Measurements from ENCODE around the gene INPP5E.

The INPP5E gene

GRCh38 chr9:136472640-136473353 is 33.2 kb upstream of the INPP5E start:
- no peak for DNase-seq

- DNase-seq, result no peak
These were observed 32.3 kb upstream of the INPP5E start for GRCh38 chr9:136471802-136472487.

GRCh38 chr9:136470792-136471469 is 31.3 kb upstream of the INPP5E start:
- no peak for DNase-seq

GRCh38 chr9:136470356-136470755 is 30.7 kb upstream of the INPP5E start:
- no peak for DNase-seq

GRCh38 chr9:136467766-136468165 is 28.1 kb upstream of the INPP5E start:
- no peak for DNase-seq

- DNase-seq, result no peak
These were observed 26.5 kb upstream of the INPP5E start for GRCh38 chr9:136466155-136466541.

GRCh38 chr9:136465500-136466154 is 26.0 kb upstream of the INPP5E start:
- no peak for DNase-seq

- DNase-seq, result no peak
These were observed 24.6 kb upstream of the INPP5E start for GRCh38 chr9:136464241-136464640.

GRCh38 chr9:136463578-136463977 is 23.9 kb upstream of the INPP5E start:
- no peak for DNase-seq

- no peak for DNase-seq
These were observed 23.0 kb upstream of the INPP5E start for GRCh38 chr9:136462664-136463063.

GRCh38 chr9:136460772-136461325 is 21.2 kb upstream of the INPP5E start:
- no peak for DNase-seq

- DNase-seq, result no peak
These were observed 19.8 kb upstream of the INPP5E start for GRCh38 chr9:136459425-136459824.

- DNase-seq, result no peak
These were observed 17.7 kb upstream of the INPP5E start for GRCh38 chr9:136457326-136457725.

- DNase-seq, result no peak
These were observed 16.6 kb upstream of the INPP5E start for GRCh38 chr9:136456258-136456657.

- no peak for DNase-seq
These were observed 15.7 kb upstream of the INPP5E start for GRCh38 chr9:136455043-136456002.

GRCh38 chr9:136454026-136454796 is 14.6 kb upstream of the INPP5E start:
- no peak for DNase-seq

GRCh38 chr9:136453326-136453725 is 13.7 kb upstream of the INPP5E start:
- DNase-seq, result no peak

GRCh38 chr9:136451221-136451877 is 11.7 kb upstream of the INPP5E start:
- DNase-seq, result no peak

- no peak for DNase-seq
These were observed 9.0 kb upstream of the INPP5E start for GRCh38 chr9:136448655-136449054.

- no peak for DNase-seq
These were observed 7.6 kb upstream of the INPP5E start for GRCh38 chr9:136447173-136447778.

Data from stimulated activated CD4-positive, alpha-beta T cell treated with anti-CD3 and anti-CD28 coated beads, Interleukin-12 subunit alpha, Interleukin-12 subunit beta, amount 100 ng/mL, for 4 hours (primary cell).